GM21737 (cell line): ENCODE data around the gene MRPL23.

ENCODE experiments used
- ATAC-seq: cut with Tn5 transposase; IDR thresholded peaks from one replicate; pipeline ENCODE4 v1.9.1; 2021; ENCODE audit warnings: mild to moderate bottlenecking, moderate library complexity; ENCODE audit not compliant: unreplicated experiment

The MRPL23 gene

GRCh38 chr11:1920909-1921573 lies 26.1 kb upstream of the MRPL23 start:
- ATAC-seq: no peak

GRCh38 chr11:1921574-1922141 lies 25.5 kb upstream of the MRPL23 start:
- ATAC-seq: no peak

- no peak for ATAC-seq
These were observed 24.6 kb upstream of the MRPL23 start for GRCh38 chr11:1922481-1923081.

GRCh38 chr11:1923201-1923956 lies 23.8 kb upstream of the MRPL23 start:
- no peak for ATAC-seq

- no peak for ATAC-seq
These were observed 23.0 kb upstream of the MRPL23 start for GRCh38 chr11:1924181-1924580.

GRCh38 chr11:1924646-1925372 lies 22.3 kb upstream of the MRPL23 start:
- ATAC-seq: no peak

GRCh38 chr11:1925373-1926155 lies 21.6 kb upstream of the MRPL23 start:
- no peak for ATAC-seq

GRCh38 chr11:1926156-1927025 lies 20.7 kb upstream of the MRPL23 start:
- no peak for ATAC-seq

- ATAC-seq: no peak
These were observed 19.9 kb upstream of the MRPL23 start for GRCh38 chr11:1927026-1927847.

- no peak for ATAC-seq
These were observed 19.2 kb upstream of the MRPL23 start for GRCh38 chr11:1927848-1928469.

GRCh38 chr11:1928470-1928890 lies 18.7 kb upstream of the MRPL23 start:
- ATAC-seq: no peak

GRCh38 chr11:1928891-1929541 lies 18.1 kb upstream of the MRPL23 start:
- ATAC-seq: no peak

GRCh38 chr11:1929621-1930461 lies 17.3 kb upstream of the MRPL23 start:
- ATAC-seq: no peak

- no peak for ATAC-seq
These were observed 16.7 kb upstream of the MRPL23 start for GRCh38 chr11:1930462-1930830.

- ATAC-seq: no peak
These were observed 15.6 kb upstream of the MRPL23 start for GRCh38 chr11:1931341-1932104.

- no peak for ATAC-seq
These were observed 15.0 kb upstream of the MRPL23 start for GRCh38 chr11:1932105-1932480.
